OCI-LY7 (cell line): ENCODE measurements around the gene LHX4. TPM values are rescaled to one million over a fixed set of nuclear protein-coding genes. Genes with fewer than 3 reads are reported as not detected.

Experiments used
- BruUV-seq: library from RNA; stranded (reverse); fragments of 400-500 nt; replicated peaks from 2 replicates; lab custom pipeline; 2021; lab: Mats Ljungman, UMichigan
- CTCF ChIA-PET: fragments of 300-600 bp; sonication (Branson Sonifier 250); formaldehyde crosslinking; loops from one replicate; lab custom pipeline; 2022; ENCODE audit warnings: antibody characterized with exemption; ENCODE audit not compliant: unreplicated experiment; lab: Charles Lee
- POLR2A ChIA-PET: fragments of 300-600 bp; sonication (Branson Sonifier 250); formaldehyde crosslinking; loops from one replicate; lab custom pipeline; 2022; ENCODE audit warnings: antibody characterized with exemption; lab: Charles Lee
- DNase-seq: peaks from one replicate; pipeline ENCODE4 v3.0.0-alpha.2; 2015; ENCODE audit warnings: low spot score
- H2AFZ ChIP-seq: fragments of 200-600 bp; sonication (generic), shearing (Covaris generic); 2 replicates; pipeline ENCODE4 v1.6.1; 2014; ENCODE audit warnings: mild to moderate bottlenecking, antibody characterized with exemption, low read length, moderate library complexity
- H3K27ac ChIP-seq: fragments of 200-600 bp; sonication (generic); 2 replicates; pipeline ENCODE4 v1.5.1; 2014; ENCODE audit warnings: mixed run types, low read depth, mild to moderate bottlenecking, moderate library complexity, low read length, inconsistent platforms; ENCODE audit not compliant: poor library complexity, severe bottlenecking
- H3K36me3 ChIP-seq: fragments of 200-600 bp; sonication (generic); 2 replicates; pipeline ENCODE4 v1.6.1; 2014; ENCODE audit warnings: mild to moderate bottlenecking, antibody characterized with exemption, low read length, moderate library complexity, mixed read lengths; ENCODE audit not compliant: insufficient read depth
- H3K4me1 ChIP-seq: fragments of 200-600 bp; sonication (generic); 2 replicates; pipeline ENCODE4 v1.5.1; 2014; ENCODE audit warnings: mild to moderate bottlenecking, low read length; ENCODE audit not compliant: insufficient read depth, poor library complexity, severe bottlenecking
- H3K4me2 ChIP-seq: fragments of 200-600 bp; sonication (generic); 2 replicates; pipeline ENCODE4 v1.6.1; 2014; ENCODE audit warnings: mild to moderate bottlenecking, low read length
- H3K4me3 ChIP-seq: fragments of 200-600 bp; sonication (generic); 2 replicates; pipeline ENCODE4 v1.5.1; 2014; ENCODE audit warnings: mild to moderate bottlenecking, low read depth, low read length; ENCODE audit not compliant: poor library complexity, severe bottlenecking
- H3K79me2 ChIP-seq: fragments of 200-600 bp; sonication (generic); 2 replicates; pipeline ENCODE4 v1.6.1; 2016; ENCODE audit warnings: low read depth, mild to moderate bottlenecking, low read length, moderate library complexity, mixed read lengths; ENCODE audit not compliant: insufficient read depth
- H3K9me2 ChIP-seq: fragments of 200-600 bp; sonication (generic); 2 replicates; pipeline ENCODE4 v1.6.1; 2016; ENCODE audit warnings: mild to moderate bottlenecking, low read length, mixed read lengths; ENCODE audit not compliant: insufficient read depth
- H3K9me3 ChIP-seq: fragments of 200-600 bp; sonication (generic); 2 replicates; pipeline ENCODE4 v1.6.1; 2014; ENCODE audit warnings: mild to moderate bottlenecking, mixed run types, low read length, mixed read lengths
- H4K20me1 ChIP-seq: fragments of 200-600 bp; sonication (generic); 2 replicates; pipeline ENCODE4 v1.6.1; 2014; ENCODE audit warnings: mild to moderate bottlenecking, antibody characterized with exemption, low read length, moderate library complexity, mixed read lengths; ENCODE audit not compliant: insufficient read depth
- CTCF ChIP-seq: fragments of 200-600 bp; sonication (generic); conservative IDR thresholded peaks from 2 replicates; pipeline ENCODE4 v1.5.1; 2014; ENCODE audit warnings: mild to moderate bottlenecking, antibody characterized with exemption, low read length, moderate library complexity, mixed read lengths
- EZH2phosphoT487 ChIP-seq: fragments of 200-600 bp; sonication (generic); IDR thresholded peaks from 2 replicates; pipeline ENCODE4 v1.6.1; 2018; ENCODE audit warnings: low read depth, borderline replicate concordance, mild to moderate bottlenecking, mixed run types, antibody characterized with exemption, low read length, moderate library complexity, mixed read lengths
- intact Hi-C: fragments of 100-400 bp; cut with micrococcal nuclease; formaldehyde crosslinking; loops from one replicate; pipeline ENCODE4 v1.10.0; 2022; ENCODE audit not compliant: unreplicated experiment
- total RNA-seq, 2 experiments: library from RNA; depleted of rRNA in 1 of 2; stranded (reverse); fragments of >200 nt in 1 of 2; shearing (Covaris generic) in 1 of 2; gene quantifications; 2 replicates each; pipeline ENCODE4 v1.2.3, GENCODE V29; 2014 to 2022

Gene LHX4
- total RNA-seq, 2 experiments from 2014 or later = 0.06 TPM; not detected in 1

- Histone ChIP-seq H3K4me2 (no peak overlapping the region), H3K4me3 (no peak overlapping the region), H3K4me1 (no peaks in the 10 kb centered on the region), H3K9me2 (no peaks in the 10 kb centered on the region), H3K79me2 (no peaks in the 10 kb centered on the region), H3K27ac (no peak overlapping the region), H4K20me1 (no peaks in the 10 kb centered on the region), H3K36me3 (peaks cover 16% of the 10 kb centered on the region; the same call in 1 of the 2 replicates), H2AFZ (no peak overlapping the region), H3K9me3 (no peaks in the 10 kb centered on the region)
- no TSS peak for BruUV-seq
- TF ChIP-seq EZH2phosphoT487 = no peak
- no peak for TF ChIP-seq CTCF
- DNase-seq = no peak
- intact Hi-C loops = no loop called here
- ChIA-PET CTCF (no interaction called here), POLR2A (interaction anchor here (1.0 to 1.4 kb wide), 6 partner anchors 9 to 42 kb away, joined by 3 to 5 read pairs (median 4); no protein-coding TSS in a partner anchor)
Measured at GRCh38 chr1:180311011-180311730, 81.1 kb downstream of the LHX4 start.

- Histone ChIP-seq H3K4me1 (no peaks in the 10 kb centered on the region), H3K79me2 (no peaks in the 10 kb centered on the region), H3K4me3 (no peak overlapping the region), H4K20me1 (no peaks in the 10 kb centered on the region), H3K9me2 (no peaks in the 10 kb centered on the region), H2AFZ (no peak overlapping the region), H3K36me3 (peaks cover 12% of the 10 kb centered on the region; the same call in 1 of the 2 replicates), H3K27ac (no peak overlapping the region), H3K4me2 (no peak overlapping the region), H3K9me3 (no peaks in the 10 kb centered on the region)
- no TSS peak for BruUV-seq
- DNase-seq = no peak
- TF ChIP-seq EZH2phosphoT487 (no peak), CTCF (no peak)
- POLR2A ChIA-PET = interaction anchor here (1.0 to 1.1 kb wide), 2 partner anchors 15 to 295 kb away, joined by 3 read pairs; no protein-coding TSS in a partner anchor
- intact Hi-C loops = no loop called here
- CTCF ChIA-PET = no interaction called here
Measured at GRCh38 chr1:180312926-180313325, 82.9 kb downstream of the LHX4 start.

- Histone ChIP-seq H3K27ac (no peak overlapping the region), H3K79me2 (no peaks in the 10 kb centered on the region), H3K4me2 (no peak overlapping the region), H3K36me3 (no peaks in the 10 kb centered on the region), H3K4me3 (no peak overlapping the region), H3K4me1 (no peaks in the 10 kb centered on the region), H2AFZ (no peak overlapping the region), H4K20me1 (no peaks in the 10 kb centered on the region), H3K9me2 (no peaks in the 10 kb centered on the region), H3K9me3 (no peaks in the 10 kb centered on the region)
- ChIA-PET POLR2A (interaction anchor here (1.0 kb wide), 1 partner anchor 18 kb away, joined by 4 read pairs; no protein-coding TSS in a partner anchor), CTCF (no interaction called here)
- TF ChIP-seq EZH2phosphoT487 (no peak), CTCF (no peak)
- intact Hi-C loops = no loop called here
- no peak for DNase-seq
- no TSS peak for BruUV-seq
Measured at GRCh38 chr1:180327089-180327488, 97.0 kb downstream of the LHX4 start.
